WTC11 (cell line): ENCODE results near the gene TAF4. TPM values are rescaled to one million over a fixed set of nuclear protein-coding genes. Genes with fewer than 3 reads are reported as not detected.

Experiments used
- ATAC-seq: fragments of 200-7000 bp; cut with Tn5 transposase; 2 replicates; pipeline ENCODE4 v1.10.0; 2021; ENCODE audit warnings: mild to moderate bottlenecking, moderate library complexity
- CTCF ChIA-PET: fragments of 300-600 bp; sonication (Branson Sonifier 250); formaldehyde crosslinking; loops from one replicate; lab custom pipeline; 2021; ENCODE audit warnings: antibody characterized with exemption; lab: Charles Lee
- POLR2A ChIA-PET: fragments of 350-600 bp; sonication (Branson Sonifier 250); formaldehyde crosslinking; loops from one replicate; lab custom pipeline; 2021; ENCODE audit warnings: antibody characterized with exemption; lab: Charles Lee
- DNase-seq: peaks from one replicate; pipeline ENCODE4 v3.0.0; 2021; ENCODE audit warnings: low spot score
- H3K27ac Mint-ChIP-seq: 2 replicates; pipeline ENCODE4 v1.8.0; 2021; ENCODE audit warnings: mixed read lengths
- H3K27me3 Mint-ChIP-seq: 2 replicates; pipeline ENCODE4 v1.8.0; 2021; ENCODE audit warnings: low read depth, mild to moderate bottlenecking, moderate library complexity, mixed read lengths
- H3K36me3 Mint-ChIP-seq: 2 replicates; pipeline ENCODE4 v1.8.0; 2021; ENCODE audit warnings: mixed read lengths
- H3K4me1 Mint-ChIP-seq: 2 replicates; pipeline ENCODE4 v1.8.0; 2022; ENCODE audit warnings: mixed read lengths
- H3K4me3 Mint-ChIP-seq: 2 replicates; pipeline ENCODE4 v1.8.0; 2021; ENCODE audit warnings: mild to moderate bottlenecking, moderate library complexity, mixed read lengths
- H3K9me3 Mint-ChIP-seq: 2 replicates; pipeline ENCODE4 v1.8.0; 2021; ENCODE audit warnings: mixed read lengths
- CDX4 ChIP-seq: fragments of 250-450 bp; sonication (Bioruptor Pico); IDR thresholded peaks from 2 replicates; pipeline ENCODE4 v1.9.0; 2021; ENCODE audit warnings: moderate library complexity, mild to moderate bottlenecking, inconsistent platforms, borderline replicate concordance
- ERG ChIP-seq: fragments of 250-450 bp; sonication (Bioruptor Pico); IDR thresholded peaks from 2 replicates; pipeline ENCODE4 v1.8.0; 2021; ENCODE audit warnings: mild to moderate bottlenecking
- GRHL2 ChIP-seq: fragments of 250-450 bp; sonication (Bioruptor Pico); IDR thresholded peaks from 2 replicates; pipeline ENCODE4 v1.8.0; 2022; ENCODE audit warnings: mild to moderate bottlenecking, moderate library complexity; ENCODE audit not compliant: insufficient replicate concordance, severe bottlenecking
- IRF1 ChIP-seq: sonication (generic); formaldehyde crosslinking; IDR thresholded peaks from 2 replicates; pipeline ENCODE4 v1.8.0; 2023; ENCODE audit warnings: missing genetic modification reagents
- NR1H2 ChIP-seq: sonication (generic); formaldehyde crosslinking; IDR thresholded peaks from 2 replicates; pipeline ENCODE4 v1.9.0; 2021; ENCODE audit warnings: mild to moderate bottlenecking, moderate library complexity, missing genetic modification reagents
- NR2C2 ChIP-seq: sonication (generic); formaldehyde crosslinking; IDR thresholded peaks from 2 replicates; pipeline ENCODE4 v1.8.0; 2022; ENCODE audit warnings: mild to moderate bottlenecking, missing genetic modification reagents
- OVOL2 ChIP-seq: fragments of 250-450 bp; sonication (Bioruptor Pico); IDR thresholded peaks from 2 replicates; pipeline ENCODE4 v1.9.0; 2021; ENCODE audit warnings: mild to moderate bottlenecking, borderline replicate concordance
- PRDM15 ChIP-seq: sonication (generic); formaldehyde crosslinking; IDR thresholded peaks from 2 replicates; pipeline ENCODE4 v1.8.0; 2022; ENCODE audit warnings: missing genetic modification reagents
- SMAD3 ChIP-seq: sonication (generic); formaldehyde crosslinking; IDR thresholded peaks from 2 replicates; pipeline ENCODE4 v1.8.0; 2022; ENCODE audit warnings: missing genetic modification reagents, mild to moderate bottlenecking, borderline replicate concordance
- ZNF219 ChIP-seq: sonication (generic); formaldehyde crosslinking; IDR thresholded peaks from 2 replicates; pipeline ENCODE4 v1.8.0; 2023; ENCODE audit warnings: missing genetic modification reagents, mild to moderate bottlenecking, borderline replicate concordance
- ZNF423 ChIP-seq: fragments of 250-450 bp; sonication (Bioruptor Pico); IDR thresholded peaks from 2 replicates; pipeline ENCODE4 v2.1.2; 2022; ENCODE audit warnings: mild to moderate bottlenecking, moderate library complexity
- ZNF671 ChIP-seq: fragments of 250-450 bp; sonication (Bioruptor Pico); IDR thresholded peaks from 2 replicates; pipeline ENCODE4 v1.8.0; 2021; ENCODE audit warnings: mild to moderate bottlenecking
- total RNA-seq: library from RNA; stranded (reverse); gene quantifications from 3 replicates; pipeline ENCODE4 v1.2.3, GENCODE V29; 2021
- TF ChIP-seq, protein P1 (sequence below): sonication (generic); formaldehyde crosslinking; IDR thresholded peaks from 2 replicates; pipeline ENCODE4 v1.8.1; 2023; ENCODE audit warnings: mild to moderate bottlenecking, missing genetic modification reagents, borderline replicate concordance
- TF ChIP-seq, protein P2 (sequence below): sonication (generic); formaldehyde crosslinking; IDR thresholded peaks from 2 replicates; pipeline ENCODE4 v1.8.1; 2022; ENCODE audit warnings: low read depth, missing genetic modification reagents, borderline replicate concordance

TAF4 gene
- total RNA-seq, 1 experiment from 2014 or later, result 34.4 TPM

- no peak for TF ChIP-seq CDX4 (CRISPR knock-in tag)
- no peak for TF ChIP-seq NR1H2 (CRISPR knock-in tag)
- TF ChIP-seq, protein P1, sequence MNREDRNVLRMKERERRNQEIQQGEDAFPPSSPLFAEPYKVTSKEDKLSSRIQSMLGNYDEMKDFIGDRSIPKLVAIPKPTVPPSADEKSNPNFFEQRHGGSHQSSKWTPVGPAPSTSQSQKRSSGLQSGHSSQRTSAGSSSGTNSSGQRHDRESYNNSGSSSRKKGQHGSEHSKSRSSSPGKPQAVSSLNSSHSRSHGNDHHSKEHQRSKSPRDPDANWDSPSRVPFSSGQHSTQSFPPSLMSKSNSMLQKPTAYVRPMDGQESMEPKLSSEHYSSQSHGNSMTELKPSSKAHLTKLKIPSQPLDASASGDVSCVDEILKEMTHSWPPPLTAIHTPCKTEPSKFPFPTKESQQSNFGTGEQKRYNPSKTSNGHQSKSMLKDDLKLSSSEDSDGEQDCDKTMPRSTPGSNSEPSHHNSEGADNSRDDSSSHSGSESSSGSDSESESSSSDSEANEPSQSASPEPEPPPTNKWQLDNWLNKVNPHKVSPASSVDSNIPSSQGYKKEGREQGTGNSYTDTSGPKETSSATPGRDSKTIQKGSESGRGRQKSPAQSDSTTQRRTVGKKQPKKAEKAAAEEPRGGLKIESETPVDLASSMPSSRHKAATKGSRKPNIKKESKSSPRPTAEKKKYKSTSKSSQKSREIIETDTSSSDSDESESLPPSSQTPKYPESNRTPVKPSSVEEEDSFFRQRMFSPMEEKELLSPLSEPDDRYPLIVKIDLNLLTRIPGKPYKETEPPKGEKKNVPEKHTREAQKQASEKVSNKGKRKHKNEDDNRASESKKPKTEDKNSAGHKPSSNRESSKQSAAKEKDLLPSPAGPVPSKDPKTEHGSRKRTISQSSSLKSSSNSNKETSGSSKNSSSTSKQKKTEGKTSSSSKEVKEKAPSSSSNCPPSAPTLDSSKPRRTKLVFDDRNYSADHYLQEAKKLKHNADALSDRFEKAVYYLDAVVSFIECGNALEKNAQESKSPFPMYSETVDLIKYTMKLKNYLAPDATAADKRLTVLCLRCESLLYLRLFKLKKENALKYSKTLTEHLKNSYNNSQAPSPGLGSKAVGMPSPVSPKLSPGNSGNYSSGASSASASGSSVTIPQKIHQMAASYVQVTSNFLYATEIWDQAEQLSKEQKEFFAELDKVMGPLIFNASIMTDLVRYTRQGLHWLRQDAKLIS, result no peak
- TF ChIP-seq ZNF219, result no peak
Observed at GRCh38 chr20:61970357-61970756, 95.3 kb downstream of the TAF4 start (continued).

DNA sequence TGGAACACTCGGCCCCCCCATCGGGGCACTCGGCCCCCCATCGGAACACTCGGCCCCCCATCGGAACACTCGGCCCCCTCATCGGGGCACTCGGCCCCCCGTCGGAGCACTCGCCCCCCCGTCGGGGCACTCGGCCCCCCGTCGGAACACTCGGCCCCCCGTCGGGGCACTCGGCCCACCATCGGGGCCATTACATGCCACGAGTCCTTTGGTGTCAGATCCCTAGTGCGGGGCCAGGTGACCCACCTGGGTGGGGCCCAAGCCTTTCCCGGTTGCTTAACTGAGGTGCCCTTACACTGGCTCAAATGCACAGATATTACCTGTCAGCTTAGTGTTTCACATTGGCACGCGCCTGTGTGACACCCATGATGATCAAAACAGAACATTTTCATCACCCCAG, 95.9 kb downstream of the TAF4 start:
- Mint-ChIP-seq H3K9me3 (peaks cover 4% of the 10 kb centered on the region), H3K36me3 (peaks cover 24% of the 10 kb centered on the region), H3K27me3 (no peaks in the 10 kb centered on the region), H3K4me3 (no peak overlapping the region), H3K4me1 (peaks cover 9% of the 10 kb centered on the region), H3K27ac (no peak overlapping the region)
- ChIA-PET POLR2A (no interaction called here), CTCF (no interaction called here)
- no peak for DNase-seq
- no peak for ATAC-seq
- TF ChIP-seq ZNF671 (CRISPR knock-in tag), result no peak
- TF ChIP-seq SMAD3 (CRISPR knock-in tag), result no peak
- TF ChIP-seq IRF1, result no peak
- TF ChIP-seq, protein P2, sequence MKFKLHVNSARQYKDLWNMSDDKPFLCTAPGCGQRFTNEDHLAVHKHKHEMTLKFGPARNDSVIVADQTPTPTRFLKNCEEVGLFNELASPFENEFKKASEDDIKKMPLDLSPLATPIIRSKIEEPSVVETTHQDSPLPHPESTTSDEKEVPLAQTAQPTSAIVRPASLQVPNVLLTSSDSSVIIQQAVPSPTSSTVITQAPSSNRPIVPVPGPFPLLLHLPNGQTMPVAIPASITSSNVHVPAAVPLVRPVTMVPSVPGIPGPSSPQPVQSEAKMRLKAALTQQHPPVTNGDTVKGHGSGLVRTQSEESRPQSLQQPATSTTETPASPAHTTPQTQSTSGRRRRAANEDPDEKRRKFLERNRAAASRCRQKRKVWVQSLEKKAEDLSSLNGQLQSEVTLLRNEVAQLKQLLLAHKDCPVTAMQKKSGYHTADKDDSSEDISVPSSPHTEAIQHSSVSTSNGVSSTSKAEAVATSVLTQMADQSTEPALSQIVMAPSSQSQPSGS (CRISPR knock-in tag), result no peak
- TF ChIP-seq OVOL2 (CRISPR knock-in tag), result no peak
- TF ChIP-seq ZNF423 (CRISPR knock-in tag), result no peak
- TF ChIP-seq ZNF219, result no peak
- no peak for TF ChIP-seq NR2C2
- TF ChIP-seq PRDM15 (CRISPR knock-in tag), result no peak
- TF ChIP-seq GRHL2 (CRISPR knock-in tag), result no peak
- TF ChIP-seq ERG (CRISPR knock-in tag), result no peak
